Activated CD4-positive, alpha-beta memory T cell treated with anti-CD3 and anti-CD28 coated beads for 36 hours (primary cell): ENCODE data around the gene RNF26. TPM values are rescaled to one million over a fixed set of nuclear protein-coding genes. Genes with fewer than 3 reads are reported as not detected.
A peak's percentile ranks its signal among the peaks of the same experiment; 100 is the strongest.

Experiments
- CTCF ChIA-PET: fragments of 350-600 bp; sonication (Branson Sonifier 250); formaldehyde crosslinking; loops from one replicate; lab custom pipeline; 2021; ENCODE audit warnings: antibody characterized with exemption, inconsistent platforms; lab: Charles Lee
- POLR2A ChIA-PET: fragments of 350-600 bp; sonication (Branson Sonifier 250); formaldehyde crosslinking; loops from one replicate; lab custom pipeline; 2021; ENCODE audit warnings: antibody characterized with exemption; lab: Charles Lee
- DNase-seq: peaks from one replicate; pipeline ENCODE4 v3.0.0-alpha.2; 2020
- H3K27ac Mint-ChIP-seq: one replicate; pipeline ENCODE4 v1.8.0; 2021; ENCODE audit warnings: mixed read lengths
- H3K27me3 Mint-ChIP-seq: one replicate; pipeline ENCODE4 v1.8.0; 2021; ENCODE audit warnings: mixed read lengths
- H3K36me3 Mint-ChIP-seq: one replicate; pipeline ENCODE4 v1.8.0; 2021; ENCODE audit warnings: mixed read lengths
- H3K4me1 Mint-ChIP-seq: one replicate; pipeline ENCODE4 v1.8.0; 2021; ENCODE audit warnings: low read depth, mixed read lengths
- H3K4me3 Mint-ChIP-seq: one replicate; pipeline ENCODE4 v1.8.0; 2021; ENCODE audit warnings: mild to moderate bottlenecking, mixed read lengths
- H3K9me3 Mint-ChIP-seq: one replicate; pipeline ENCODE4 v1.8.0; 2021; ENCODE audit warnings: mixed read lengths
- intact Hi-C: fragments of 100-400 bp; cut with micrococcal nuclease; formaldehyde crosslinking; loops from one replicate; pipeline ENCODE4 v1.15.1; 2023
- total RNA-seq, 2 experiments: library from RNA; stranded (reverse); gene quantifications; one replicate each; pipeline ENCODE4 v1.2.3, GENCODE V29; 2021

Gene RNF26
- total RNA-seq, 2 experiments from 2014 or later, result 33.7 to 35.2 TPM

DNA sequence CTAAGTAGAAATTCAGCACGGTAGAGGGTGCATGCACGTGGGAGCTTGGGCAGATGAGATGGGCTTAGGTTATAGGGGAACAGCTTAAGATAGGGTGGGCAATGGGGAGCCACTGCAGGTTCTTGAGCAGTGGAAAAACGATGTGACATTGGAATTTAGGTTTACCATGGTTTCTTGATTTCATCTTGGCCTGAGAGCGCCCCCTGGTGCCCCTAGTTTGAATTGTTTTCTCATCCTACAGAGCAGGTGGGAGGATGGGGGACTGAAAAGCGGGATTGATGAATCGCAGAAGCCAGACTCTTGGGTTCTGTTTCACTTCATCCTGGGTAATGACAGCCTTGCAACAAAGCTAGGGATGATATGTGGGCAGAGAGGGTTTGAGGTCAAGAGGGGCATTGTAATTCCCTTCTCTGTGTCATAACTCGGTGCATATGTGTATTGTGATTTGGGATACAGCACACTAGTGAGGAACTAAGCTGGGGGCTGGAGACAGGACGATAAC lies 10.7 kb upstream of the RNF26 start:
- peak; percentile 90 for DNase-seq
- ChIA-PET CTCF (interaction anchor here (0.5 to 9.5 kb wide), 39 partner anchors 9 to 324 kb away, joined by 3 to 139 read pairs (median 4); partner anchors contain the start of genes C2CD2L, CBL, NLRX1 and RNF26), POLR2A (interaction anchor here (0.9 to 1.3 kb wide), 2 partner anchors 15 to 229 kb away, joined by 3 to 6 read pairs; no protein-coding TSS in a partner anchor)
- intact Hi-C loops, result loop anchor here (1.0 to 5.0 kb wide), 3 partner anchors 39 to 156 kb away; partner anchors contain the start of gene NLRX1
- H3K4me1 Mint-ChIP-seq, result peaks cover 20% of the 10 kb centered on the region
- H3K9me3 Mint-ChIP-seq, result no peaks in the 10 kb centered on the region
- H3K27me3 Mint-ChIP-seq, result peaks cover 3% of the 10 kb centered on the region
- no peak overlapping the region for H3K27ac Mint-ChIP-seq
- H3K36me3 Mint-ChIP-seq, result no peaks in the 10 kb centered on the region
- no peak overlapping the region for H3K4me3 Mint-ChIP-seq

DNA sequence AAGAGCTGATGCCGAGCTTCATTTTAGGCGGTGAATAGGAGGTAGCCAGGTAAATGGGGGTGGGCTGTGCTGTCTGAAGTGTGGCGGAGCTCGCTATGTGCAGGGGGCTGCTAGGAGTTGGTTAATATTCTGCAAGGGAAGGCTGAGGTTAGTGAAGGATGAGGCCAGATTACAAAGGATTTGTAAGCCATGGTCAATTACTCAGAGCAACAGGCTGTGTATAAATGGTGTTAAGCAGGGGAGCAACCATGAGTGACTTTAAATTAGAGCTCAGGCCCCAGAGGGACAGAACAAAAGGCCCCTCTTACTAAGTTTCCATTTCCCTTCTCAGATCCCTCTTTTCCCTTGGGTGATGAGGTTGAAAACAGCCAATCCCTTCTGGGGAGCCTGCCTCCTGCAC lies 10.1 kb upstream of the RNF26 start:
- Mint-ChIP-seq H3K4me3 (no peak overlapping the region), H3K36me3 (no peaks in the 10 kb centered on the region), H3K27me3 (peaks cover 3% of the 10 kb centered on the region), H3K4me1 (peaks cover 15% of the 10 kb centered on the region), H3K9me3 (no peaks in the 10 kb centered on the region), H3K27ac (no peak overlapping the region)
- ChIA-PET POLR2A (interaction anchor here (0.9 to 1.3 kb wide), 2 partner anchors 14 to 230 kb away, joined by 3 to 6 read pairs; no protein-coding TSS in a partner anchor), CTCF (interaction anchor here (0.5 to 9.5 kb wide), 30 partner anchors 9 to 310 kb away, joined by 3 to 139 read pairs (median 5); partner anchors contain the start of genes C2CD2L, CBL, NLRX1 and RNF26)
- intact Hi-C loops, result loop anchor here (5.0 kb wide), 2 partner anchors 38 to 157 kb away; partner anchors contain the start of gene NLRX1
- no peak for DNase-seq

DNA sequence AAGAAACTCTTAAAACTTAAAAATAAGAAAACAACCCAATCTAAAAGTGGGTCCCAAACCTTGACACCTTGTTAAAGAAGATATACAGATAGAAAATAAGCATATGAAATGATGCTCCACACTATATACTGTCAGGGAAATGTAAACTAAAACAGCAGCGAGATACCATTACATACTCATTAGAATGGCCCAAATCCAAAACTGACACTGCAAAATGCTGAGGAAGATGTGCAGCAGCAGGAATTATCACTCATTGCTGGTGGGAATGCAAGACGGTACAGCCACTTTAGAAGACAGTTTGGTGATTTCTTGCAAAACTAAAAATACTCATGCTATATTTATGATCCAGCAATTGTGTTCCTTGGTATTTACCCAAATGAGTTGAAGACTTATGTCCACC lies 5.0 kb upstream of the RNF26 start:
- no peak for DNase-seq

DNA sequence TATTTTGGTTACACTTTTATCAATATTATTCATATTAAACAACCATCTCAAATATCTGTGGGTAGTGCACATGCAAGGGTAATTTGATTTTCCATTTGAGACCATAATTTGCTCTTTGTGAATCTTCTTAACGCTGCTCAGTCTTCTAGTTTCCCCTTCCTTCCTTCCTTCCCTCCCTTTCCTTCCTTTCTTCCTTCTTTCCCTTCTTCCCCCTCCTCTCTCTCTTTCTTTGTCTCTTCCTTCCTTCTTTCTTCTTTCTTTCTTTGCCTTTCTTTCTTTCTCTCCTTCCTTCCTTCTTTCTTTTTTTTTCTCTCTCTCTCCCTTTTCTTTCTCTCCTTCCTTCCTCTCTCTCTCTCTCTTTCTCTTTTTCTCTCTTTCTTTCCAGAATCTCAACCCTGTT lies 4.1 kb upstream of the RNF26 start:
- ChIA-PET POLR2A (no interaction called here), CTCF (interaction anchor here (6.2 kb wide), 1 partner anchor 8 kb away, joined by 49 read pairs; no protein-coding TSS in a partner anchor)
- Mint-ChIP-seq H3K4me3 (no peak overlapping the region), H3K27ac (no peak overlapping the region), H3K27me3 (no peaks in the 10 kb centered on the region), H3K9me3 (no peaks in the 10 kb centered on the region), H3K4me1 (peaks cover 8% of the 10 kb centered on the region), H3K36me3 (no peaks in the 10 kb centered on the region)
- DNase-seq, result no peak
- intact Hi-C loops, result loop anchor here (5.0 kb wide), 1 partner anchor 208 kb away; the partner anchor contains the start of gene HINFP

More for the DNA sequence above, 5.0 kb upstream of the RNF26 start:
- peaks cover 5% of the 10 kb centered on the region for H3K4me1 Mint-ChIP-seq
- ChIA-PET CTCF (interaction anchor here (2.4 kb wide), 1 partner anchor 9 kb away, joined by 19 read pairs; no protein-coding TSS in a partner anchor), POLR2A (no interaction called here)
- no peak overlapping the region for H3K27ac Mint-ChIP-seq
- intact Hi-C loops, result no loop called here
- H3K36me3 Mint-ChIP-seq, result no peaks in the 10 kb centered on the region
- no peaks in the 10 kb centered on the region for H3K27me3 Mint-ChIP-seq
- H3K4me3 Mint-ChIP-seq, result no peak overlapping the region
- H3K9me3 Mint-ChIP-seq, result no peaks in the 10 kb centered on the region

DNA sequence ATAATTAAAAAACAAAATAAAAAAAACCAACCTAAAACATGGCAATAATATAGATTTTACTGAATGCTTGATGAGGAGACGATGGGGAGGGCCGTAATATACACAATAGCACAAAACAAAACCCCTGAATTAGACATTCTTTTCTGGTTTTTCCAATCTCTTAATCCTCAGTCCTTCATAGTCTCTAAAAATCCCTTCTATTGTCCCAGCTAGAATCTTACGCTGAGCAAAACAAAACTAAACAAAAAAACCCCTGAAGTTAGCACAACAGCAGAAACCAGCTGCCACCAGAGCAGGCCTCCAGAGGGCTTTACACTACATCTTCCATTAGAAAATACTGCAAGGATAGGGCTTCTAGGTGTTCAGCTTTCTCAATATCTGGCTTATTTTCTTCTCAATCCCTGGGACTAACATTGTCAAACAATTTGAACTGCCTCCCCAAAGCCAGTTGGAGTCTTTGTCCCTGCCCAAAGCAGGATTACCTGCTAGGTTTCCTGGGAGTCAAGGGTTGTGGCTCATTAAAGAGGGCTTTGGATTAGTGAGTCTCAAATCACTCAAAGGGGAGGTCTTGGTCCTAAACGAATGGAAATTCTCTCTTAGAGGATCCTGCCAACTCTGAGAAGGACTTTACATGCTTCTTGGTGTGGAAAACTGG lies 2.1 kb upstream of the RNF26 start:
- ChIA-PET CTCF (interaction anchor here (1.1 to 6.2 kb wide), 3 partner anchors 8 to 42 kb away, joined by 4 to 49 read pairs (median 7); no protein-coding TSS in a partner anchor), POLR2A (no interaction called here)
- Mint-ChIP-seq H3K36me3 (peaks cover 6% of the 10 kb centered on the region), H3K4me3 (no peak overlapping the region), H3K27ac (no peak overlapping the region), H3K27me3 (no peaks in the 10 kb centered on the region), H3K4me1 (peaks cover 20% of the 10 kb centered on the region), H3K9me3 (no peaks in the 10 kb centered on the region)
- no peak for DNase-seq
- intact Hi-C loops, result loop anchor here (5.0 kb wide), 1 partner anchor 210 kb away; the partner anchor contains the start of gene HINFP

DNA sequence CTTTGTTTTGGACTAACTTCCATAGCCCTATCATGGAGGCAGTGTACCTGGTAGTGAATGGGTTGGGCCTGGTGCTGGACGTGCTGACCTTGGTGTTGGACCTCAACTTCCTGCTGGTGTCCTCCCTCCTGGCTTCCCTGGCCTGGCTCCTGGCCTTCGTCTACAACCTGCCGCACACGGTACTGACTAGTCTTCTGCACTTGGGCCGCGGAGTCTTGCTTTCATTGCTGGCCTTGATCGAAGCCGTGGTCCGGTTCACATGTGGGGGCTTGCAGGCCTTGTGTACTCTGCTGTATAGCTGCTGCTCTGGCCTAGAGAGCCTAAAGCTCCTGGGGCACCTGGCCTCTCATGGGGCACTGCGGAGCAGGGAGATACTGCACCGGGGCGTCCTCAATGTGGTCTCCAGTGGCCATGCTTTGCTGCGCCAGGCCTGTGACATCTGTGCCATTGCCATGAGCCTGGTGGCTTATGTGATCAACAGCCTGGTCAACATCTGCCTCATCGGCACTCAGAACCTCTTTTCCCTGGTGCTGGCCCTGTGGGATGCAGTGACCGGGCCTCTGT lies 846 bp downstream of the RNF26 start:
- H3K9me3 Mint-ChIP-seq, result no peaks in the 10 kb centered on the region
- peak overlapping the region; percentile 85 for H3K27ac Mint-ChIP-seq
- peak overlapping the region; percentile 93 for H3K4me3 Mint-ChIP-seq
- H3K36me3 Mint-ChIP-seq, result peaks cover 8% of the 10 kb centered on the region
- intact Hi-C loops, result loop anchor here (2.0 to 5.0 kb wide), 3 partner anchors 14 to 268 kb away; partner anchors contain the start of gene VPS11
- no peak for DNase-seq
- H3K27me3 Mint-ChIP-seq, result peaks cover 12% of the 10 kb centered on the region
- ChIA-PET POLR2A (interaction anchor here (1.0 kb wide), 1 partner anchor 14 kb away, joined by 3 read pairs; no protein-coding TSS in a partner anchor), CTCF (interaction anchor here (6.2 kb wide), 1 partner anchor 13 kb away, joined by 49 read pairs; no protein-coding TSS in a partner anchor)
- H3K4me1 Mint-ChIP-seq, result peaks cover 28% of the 10 kb centered on the region

DNA sequence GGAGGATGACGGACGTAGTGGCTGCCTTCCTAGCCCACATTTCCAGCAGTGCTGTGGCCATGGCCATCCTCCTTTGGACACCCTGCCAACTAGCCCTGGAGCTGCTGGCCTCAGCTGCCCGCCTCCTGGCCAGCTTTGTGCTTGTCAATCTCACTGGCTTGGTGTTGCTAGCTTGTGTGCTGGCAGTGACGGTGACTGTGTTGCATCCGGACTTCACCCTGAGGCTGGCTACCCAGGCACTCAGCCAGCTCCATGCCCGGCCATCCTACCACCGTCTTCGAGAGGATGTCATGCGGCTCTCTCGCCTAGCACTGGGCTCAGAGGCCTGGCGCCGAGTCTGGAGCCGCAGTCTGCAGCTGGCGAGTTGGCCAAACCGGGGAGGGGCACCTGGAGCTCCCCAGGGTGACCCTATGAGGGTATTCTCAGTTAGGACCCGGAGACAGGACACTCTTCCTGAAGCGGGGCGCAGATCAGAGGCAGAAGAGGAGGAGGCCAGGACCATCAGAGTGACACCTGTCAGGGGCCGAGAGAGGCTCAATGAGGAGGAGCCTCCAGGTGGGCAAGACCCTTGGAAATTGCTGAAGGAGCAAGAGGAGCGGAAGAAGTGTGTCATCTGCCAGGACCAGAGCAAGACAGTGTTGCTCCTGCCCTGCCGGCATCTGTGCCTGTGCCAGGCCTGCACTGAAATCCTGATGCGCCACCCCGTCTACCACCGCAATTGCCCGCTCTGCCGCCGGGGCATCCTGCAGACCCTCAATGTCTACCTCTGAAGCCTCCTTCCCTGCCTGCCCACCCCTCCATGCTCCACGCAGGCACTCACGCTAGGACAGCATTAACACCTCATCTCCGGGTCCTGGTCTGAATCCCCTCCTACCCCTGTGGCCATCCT lies 1.6 kb downstream of the RNF26 start:
- ChIA-PET POLR2A (no interaction called here), CTCF (interaction anchor here (2.1 to 6.2 kb wide), 3 partner anchors 13 to 167 kb away, joined by 9 to 49 read pairs (median 9); partner anchors contain the start of gene NLRX1)
- intact Hi-C loops, result loop anchor here (2.0 to 5.0 kb wide), 3 partner anchors 15 to 269 kb away; partner anchors contain the start of gene VPS11
- no peak overlapping the region for H3K27ac Mint-ChIP-seq
- H3K36me3 Mint-ChIP-seq, result peaks cover 8% of the 10 kb centered on the region
- peaks cover 14% of the 10 kb centered on the region for H3K27me3 Mint-ChIP-seq
- DNase-seq, result no peak
- H3K4me1 Mint-ChIP-seq, result peaks cover 28% of the 10 kb centered on the region
- H3K9me3 Mint-ChIP-seq, result no peaks in the 10 kb centered on the region
- peak overlapping the region; percentile 93 for H3K4me3 Mint-ChIP-seq

DNA sequence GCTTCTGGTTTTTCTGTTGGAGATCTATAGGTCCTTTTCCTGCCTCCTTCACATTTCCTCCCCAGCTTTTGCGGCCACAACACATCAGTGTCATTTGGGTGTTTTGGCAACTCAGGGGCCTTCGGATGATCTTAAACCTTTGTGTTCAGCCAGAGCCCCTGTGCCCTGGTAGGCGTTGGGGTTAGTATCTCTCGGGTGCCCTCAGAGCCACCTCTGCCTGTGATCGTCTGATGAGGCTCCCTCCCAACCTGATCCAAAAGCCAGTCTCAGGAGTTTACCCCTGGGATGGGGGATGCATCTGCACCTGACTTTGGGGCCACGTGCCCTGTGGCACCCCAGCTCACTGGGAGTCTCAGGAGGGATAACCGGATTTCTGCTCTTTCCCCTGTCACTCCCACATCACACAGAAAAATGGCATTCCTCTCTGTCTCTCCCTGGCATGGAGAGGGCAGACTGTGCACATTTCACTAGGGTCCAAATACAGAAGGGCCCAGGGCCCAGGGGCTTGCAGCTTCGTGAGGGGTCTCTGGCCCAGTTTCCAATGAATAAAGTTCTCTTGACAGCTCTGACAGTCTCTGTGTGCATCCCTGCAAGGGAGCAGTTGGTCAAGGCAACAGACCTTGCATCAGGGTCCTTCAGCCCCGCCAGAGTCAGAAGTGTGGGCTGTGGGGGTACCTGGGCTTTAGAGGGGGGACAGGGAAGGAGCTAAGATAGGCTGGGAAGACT lies 2.6 kb downstream of the RNF26 start:
- H3K36me3 Mint-ChIP-seq, result peaks cover 8% of the 10 kb centered on the region
- POLR2A ChIA-PET, result no interaction called here
- H3K4me1 Mint-ChIP-seq, result peaks cover 28% of the 10 kb centered on the region
- H3K4me3 Mint-ChIP-seq, result peak overlapping the region; percentile 59
- DNase-seq, result no peak
- CTCF ChIA-PET, result interaction anchor here (0.9 to 4.0 kb wide), 19 partner anchors 8 to 235 kb away, joined by 3 to 139 read pairs (median 9); partner anchors contain the start of genes DPAGT1, NLRX1 and USP2
- H3K27ac Mint-ChIP-seq, result no peak overlapping the region
- H3K27me3 Mint-ChIP-seq, result peaks cover 23% of the 10 kb centered on the region
- no peaks in the 10 kb centered on the region for H3K9me3 Mint-ChIP-seq
- intact Hi-C loops, result loop anchor here (5.0 kb wide), 1 partner anchor 270 kb away; the partner anchor contains the start of gene VPS11

DNA sequence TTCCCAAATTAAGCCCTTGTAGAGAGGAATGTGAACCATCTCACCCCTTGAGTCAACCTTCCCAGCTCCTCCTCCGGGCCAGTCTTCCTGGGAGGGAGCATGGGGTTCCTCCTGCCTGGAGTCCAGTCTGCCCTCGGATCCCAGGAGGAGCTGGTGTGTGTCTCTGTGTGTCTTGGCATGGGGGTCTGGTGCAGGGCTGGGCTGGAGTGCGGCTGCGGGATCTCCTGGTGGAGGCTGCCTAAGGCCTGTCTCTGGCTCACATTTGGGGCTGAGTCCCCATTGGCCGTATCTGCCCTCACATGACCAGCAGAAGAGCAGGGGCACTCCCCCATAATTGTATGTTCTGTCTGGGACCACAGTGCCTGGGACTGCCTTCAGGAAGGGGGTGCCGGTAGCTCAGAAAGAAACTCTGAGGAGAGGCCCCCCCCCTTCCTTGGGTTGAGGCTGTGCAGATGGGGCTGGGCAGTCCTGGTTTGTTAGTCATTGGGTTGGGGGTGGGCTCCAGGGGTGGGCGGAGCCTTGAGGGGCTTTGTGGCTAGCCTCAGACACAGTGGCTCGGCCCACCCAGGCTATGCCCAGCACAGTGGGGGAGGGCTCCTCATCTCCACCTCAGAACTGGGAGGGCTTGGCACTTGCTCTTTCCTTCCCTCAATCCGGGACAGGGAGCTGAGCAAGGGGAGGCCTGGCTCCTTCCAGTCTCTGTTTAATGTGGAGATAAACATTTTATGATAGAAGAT lies 3.4 kb downstream of the RNF26 start:
- H3K27me3 Mint-ChIP-seq, result peaks cover 27% of the 10 kb centered on the region
- DNase-seq, result no peak

More for the DNA sequence above, 3.4 kb downstream of the RNF26 start:
- Mint-ChIP-seq H3K9me3 (no peaks in the 10 kb centered on the region), H3K36me3 (peaks cover 8% of the 10 kb centered on the region), H3K4me3 (no peak overlapping the region), H3K27ac (no peak overlapping the region), H3K4me1 (peaks cover 28% of the 10 kb centered on the region)
- ChIA-PET CTCF (interaction anchor here (0.7 to 4.0 kb wide), 41 partner anchors 9 to 304 kb away, joined by 3 to 139 read pairs (median 4); partner anchors contain the start of genes CBL, DPAGT1, MCAM and MFRP), POLR2A (interaction anchor here (0.7 to 1.0 kb wide), 3 partner anchors 14 to 391 kb away, joined by 3 read pairs; partner anchors contain the start of gene NECTIN1)
- intact Hi-C loops, result loop anchor here (5.0 kb wide), 1 partner anchor 270 kb away; the partner anchor contains the start of gene VPS11
